Mesangial cell (primary cell): ENCODE measurements around the gene OVOL2. TPM values are rescaled to one million over a fixed set of nuclear protein-coding genes. Genes with fewer than 3 reads are reported as not detected.

Source experiments
- total RNA-seq: library from RNA; depleted of rRNA; stranded (reverse); fragments of >200 nt; gene quantifications from 2 replicates; pipeline ENCODE4 v1.2.3, GENCODE V29; 2015

The OVOL2 gene
- not detected in 2 replicates for total RNA-seq

DNA sequence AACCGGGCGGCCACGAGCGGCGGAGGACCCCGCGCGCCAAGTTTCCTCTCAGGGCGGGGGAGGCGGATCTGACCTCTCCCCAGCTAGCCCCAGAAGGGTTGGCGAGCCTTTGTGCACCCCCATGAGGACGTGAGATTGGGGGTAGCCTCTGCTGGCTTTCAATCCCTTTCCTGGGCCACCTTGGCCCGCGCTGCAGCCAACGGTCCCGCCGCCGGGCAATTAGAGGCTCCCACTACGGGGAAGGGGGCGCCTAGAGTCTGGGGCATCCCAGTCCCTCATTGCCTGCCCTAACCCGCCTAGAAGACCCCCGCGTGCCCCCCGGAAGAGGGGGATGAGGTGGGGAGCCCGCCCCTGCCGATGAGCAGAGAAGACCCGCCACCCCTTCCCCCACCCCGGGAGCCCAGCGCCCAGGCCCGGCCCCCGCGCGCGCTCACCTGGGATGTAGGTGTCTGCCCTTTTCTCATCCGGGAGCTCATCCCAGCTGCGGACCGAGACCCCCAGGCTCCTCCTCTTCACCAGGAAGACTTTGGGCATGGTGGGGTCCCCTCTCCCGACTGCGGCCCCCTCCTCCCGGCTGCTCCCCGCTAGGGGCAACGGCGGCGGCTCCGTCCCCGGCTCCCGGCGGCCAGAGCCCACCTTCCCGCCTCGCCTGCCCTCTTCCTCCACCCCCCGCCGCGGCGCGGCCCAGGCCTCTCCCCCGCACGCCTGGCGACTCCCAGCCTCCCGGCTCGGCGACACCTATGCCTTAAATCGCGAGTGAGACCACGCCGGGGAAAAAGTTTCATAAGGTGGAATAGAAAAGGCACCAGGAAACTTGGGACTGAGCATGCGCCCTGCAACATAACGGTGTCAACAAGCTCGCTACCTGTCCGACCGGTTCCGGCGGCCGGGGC, at the start of gene OVOL2:
OVOL2 (minus strand) TSS at position 816 of the 893 bp plus-strand sequence; CDS start at position 534, 282 bp downstream.

Other genes with a start within 250 kb of the OVOL2 start
- gene SNX5, start 89.1 kb downstream of the OVOL2 start, total RNA-seq = 94.3 and 120 TPM in 2 replicates
- gene MGME1, start 88.9 kb downstream of the OVOL2 start, total RNA-seq = 7.6 and 9.1 TPM in 2 replicates
- gene KAT14, start 79.9 kb upstream of the OVOL2 start, total RNA-seq = 6.0 and 7.9 TPM in 2 replicates
- 3.7 and 5.9 TPM in 2 replicates for gene PET117, start 79.9 kb upstream of the OVOL2 start, total RNA-seq
- 10.4 and 12.4 TPM in 2 replicates for gene ZNF133, start 230.6 kb upstream of the OVOL2 start, total RNA-seq